ENCODE data around the gene DSCAM.

Gene DSCAM

GRCh38 chr21:39972976-39973770, 873.8 kb downstream of the DSCAM start:
- DNase-seq = no peak
- Mint-ChIP-seq H3K27me3 (no peaks in the 10 kb centered on the region), H3K4me3 (no peak overlapping the region), H3K27ac (no peak overlapping the region), H3K4me1 (no peaks in the 10 kb centered on the region), H3K36me3 (ENCODE audit: low read depth) (no peaks in the 10 kb centered on the region), H3K9me3 (no peaks in the 10 kb centered on the region)
- no peak for ATAC-seq

DNA sequence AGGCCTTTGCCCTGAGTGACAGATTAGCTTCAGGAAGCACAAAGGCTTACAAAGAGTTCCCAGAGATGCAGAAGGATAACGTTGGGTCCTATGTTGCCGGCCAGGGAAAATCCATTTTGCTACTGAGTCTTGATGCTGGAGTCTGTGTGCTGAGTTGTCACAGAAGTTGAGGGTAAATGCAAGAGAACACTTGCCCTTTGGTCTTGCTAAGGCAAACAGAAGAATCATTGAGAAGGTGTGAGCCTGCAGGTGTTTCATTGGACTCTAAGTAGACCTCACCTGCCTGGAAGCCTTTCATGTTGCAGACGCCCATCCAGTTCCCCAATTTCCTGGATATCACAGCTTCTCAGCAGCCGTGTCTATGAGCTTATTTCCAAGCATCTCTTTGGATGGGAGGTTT, 874.5 kb downstream of the DSCAM start:
- ATAC-seq (no peak), DNase-seq (no peak)
- no peak overlapping the region for H3K4me3 Mint-ChIP-seq
- H3K27me3 Mint-ChIP-seq = no peaks in the 10 kb centered on the region
- no peaks in the 10 kb centered on the region for H3K36me3 Mint-ChIP-seq (ENCODE audit: low read depth)
- H3K4me1 Mint-ChIP-seq = no peaks in the 10 kb centered on the region
- no peak overlapping the region for H3K27ac Mint-ChIP-seq
- no peaks in the 10 kb centered on the region for H3K9me3 Mint-ChIP-seq

DNA sequence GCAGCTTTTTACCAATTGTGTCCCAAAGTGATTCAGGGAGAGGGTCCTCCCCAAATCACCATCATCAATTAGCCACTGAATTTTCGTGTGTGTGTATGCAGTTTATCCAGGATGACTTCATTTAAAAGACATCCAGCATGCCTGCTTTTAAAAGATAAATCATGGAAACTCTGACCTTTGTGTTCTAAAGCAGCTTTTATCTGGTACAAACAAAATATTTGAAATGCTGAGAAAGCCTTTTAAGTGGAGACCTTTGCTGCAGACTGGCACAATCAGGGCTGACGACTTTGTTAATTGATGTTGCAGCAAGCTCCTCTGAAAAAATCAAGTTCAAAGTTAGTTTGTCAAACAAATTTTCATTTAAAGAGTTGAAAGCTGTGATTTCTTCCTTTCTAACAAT, 875.0 kb downstream of the DSCAM start:
- no peak overlapping the region for H3K4me3 Mint-ChIP-seq
- DNase-seq (no peak), ATAC-seq (no peak)
- H3K4me1 Mint-ChIP-seq = no peaks in the 10 kb centered on the region
- H3K27me3 Mint-ChIP-seq = no peaks in the 10 kb centered on the region
- peaks cover 2% of the 10 kb centered on the region for H3K9me3 Mint-ChIP-seq
- no peaks in the 10 kb centered on the region for H3K36me3 Mint-ChIP-seq (ENCODE audit: low read depth)
- no peak overlapping the region for H3K27ac Mint-ChIP-seq

DNA sequence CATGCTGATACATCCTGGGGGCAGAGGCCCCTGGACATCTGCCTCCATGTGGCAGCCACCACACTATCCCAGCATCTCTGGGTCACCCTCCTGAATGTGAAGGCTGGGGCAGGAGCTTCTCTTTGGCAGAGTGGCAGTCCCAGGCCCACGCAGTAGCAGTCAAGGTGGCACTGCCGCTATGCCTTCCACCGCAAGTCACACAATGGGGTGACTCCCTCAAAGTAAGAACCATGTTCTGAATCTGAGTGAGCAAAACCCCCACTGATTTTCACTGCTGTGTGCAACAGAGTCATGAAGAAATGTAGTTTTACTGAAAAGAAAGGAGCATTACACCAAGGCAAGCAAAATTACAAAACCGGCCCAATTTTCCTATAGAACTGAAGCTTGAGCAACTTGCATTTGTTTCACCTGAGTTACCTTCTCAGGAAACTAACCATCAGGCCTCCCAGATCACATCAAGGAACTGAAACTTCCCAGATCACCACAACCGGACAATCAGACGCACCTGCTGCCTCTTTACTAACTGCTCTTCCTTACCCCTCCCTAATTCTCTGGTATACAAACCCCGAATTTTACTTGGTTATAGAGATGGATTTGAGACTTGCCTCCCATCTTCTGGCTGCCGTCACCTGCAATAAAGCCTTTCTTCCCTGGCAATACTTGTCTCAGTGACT, 877.1 kb downstream of the DSCAM start:
- Mint-ChIP-seq H3K36me3 (ENCODE audit: low read depth) (no peaks in the 10 kb centered on the region), H3K27me3 (no peaks in the 10 kb centered on the region), H3K4me1 (no peaks in the 10 kb centered on the region), H3K27ac (no peak overlapping the region), H3K9me3 (peaks cover 9% of the 10 kb centered on the region), H3K4me3 (no peak overlapping the region)
- DNase-seq = no peak
- ATAC-seq = no peak

GRCh38 chr21:39968010-39968409, 878.9 kb downstream of the DSCAM start:
- Mint-ChIP-seq H3K36me3 (ENCODE audit: low read depth) (no peaks in the 10 kb centered on the region), H3K27me3 (no peaks in the 10 kb centered on the region), H3K4me1 (no peaks in the 10 kb centered on the region), H3K4me3 (no peak overlapping the region), H3K9me3 (peaks cover 9% of the 10 kb centered on the region), H3K27ac (no peak overlapping the region)
- DNase-seq (no peak), ATAC-seq (no peak)

DNA sequence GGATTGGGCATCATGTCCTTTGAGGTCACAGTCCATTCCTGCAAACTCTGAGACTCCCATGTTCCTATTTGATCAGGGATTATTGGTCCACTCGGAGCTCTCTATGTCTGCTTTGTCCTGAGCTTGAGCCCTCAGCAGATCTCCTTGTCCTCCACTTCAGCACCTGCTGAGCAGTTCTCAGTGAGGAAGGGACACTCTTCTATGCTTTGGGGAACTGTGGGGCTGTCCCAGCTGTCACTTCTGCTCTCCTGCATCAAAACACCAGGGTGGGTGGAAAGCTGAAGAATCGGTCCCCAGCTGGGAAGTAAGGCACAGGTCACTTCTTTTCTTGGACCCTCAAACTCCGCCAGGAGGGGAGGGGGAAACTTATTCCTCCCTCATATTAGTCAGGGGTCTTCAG, 880.2 kb downstream of the DSCAM start:
- no peak overlapping the region for H3K4me3 Mint-ChIP-seq
- no peak overlapping the region for H3K27ac Mint-ChIP-seq
- peaks cover 9% of the 10 kb centered on the region for H3K9me3 Mint-ChIP-seq
- DNase-seq = no peak
- no peak for ATAC-seq
- H3K4me1 Mint-ChIP-seq = no peaks in the 10 kb centered on the region
- H3K27me3 Mint-ChIP-seq = no peaks in the 10 kb centered on the region
- H3K36me3 Mint-ChIP-seq (ENCODE audit: low read depth) = no peaks in the 10 kb centered on the region

DNA sequence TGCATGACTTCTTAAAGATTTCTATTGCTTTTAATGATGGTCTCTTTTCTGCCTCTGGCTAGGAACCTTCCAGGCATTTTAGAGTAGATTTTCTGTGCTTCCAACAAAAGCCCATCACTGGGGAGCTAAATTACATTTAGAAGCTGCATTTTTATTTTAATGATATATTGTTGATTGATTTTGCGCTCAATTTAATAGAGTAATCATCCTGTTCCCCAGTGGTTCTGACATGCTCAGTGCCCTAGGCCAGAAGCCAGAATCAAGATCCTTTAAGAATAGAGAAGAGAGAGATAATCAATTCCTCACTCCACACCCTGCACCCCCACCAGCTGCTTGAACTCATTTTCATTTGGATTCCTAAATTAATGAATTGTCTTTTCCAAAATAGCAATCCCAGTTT, 881.9 kb downstream of the DSCAM start:
- DNase-seq (no peak), ATAC-seq (no peak)
- H3K27me3 Mint-ChIP-seq = no peaks in the 10 kb centered on the region

GRCh38 chr21:39961251-39961650, 885.7 kb downstream of the DSCAM start:
- Mint-ChIP-seq H3K36me3 (ENCODE audit: low read depth) (no peaks in the 10 kb centered on the region), H3K4me1 (no peaks in the 10 kb centered on the region), H3K4me3 (no peak overlapping the region), H3K9me3 (peaks cover 14% of the 10 kb centered on the region), H3K27me3 (no peaks in the 10 kb centered on the region), H3K27ac (no peak overlapping the region)
- DNase-seq = no peak
- no peak for ATAC-seq

More for the DNA sequence above, 881.9 kb downstream of the DSCAM start:
- no peaks in the 10 kb centered on the region for H3K36me3 Mint-ChIP-seq (ENCODE audit: low read depth)
- H3K4me1 Mint-ChIP-seq = no peaks in the 10 kb centered on the region
- H3K27ac Mint-ChIP-seq = no peak overlapping the region
- H3K4me3 Mint-ChIP-seq = no peak overlapping the region
- H3K9me3 Mint-ChIP-seq = peaks cover 16% of the 10 kb centered on the region

All from activated naive CD8-positive, alpha-beta T cell treated with anti-CD3 and anti-CD28 coated beads, Interleukin-2, amount 50 U/mL, for 24 hours (primary cell).